DMS 273 (cell line): Measurements from ENCODE around the gene SULT1E1.

Experiments
- DNase-seq: peaks from one replicate; lab custom pipeline; 2025; ENCODE audit not compliant: unreplicated experiment; lab: John Stamatoyannopoulos, UW

The SULT1E1 gene

GRCh38 chr4:69800599-69800998 lies 59.3 kb downstream of the SULT1E1 start:
- no peak for DNase-seq

DNA sequence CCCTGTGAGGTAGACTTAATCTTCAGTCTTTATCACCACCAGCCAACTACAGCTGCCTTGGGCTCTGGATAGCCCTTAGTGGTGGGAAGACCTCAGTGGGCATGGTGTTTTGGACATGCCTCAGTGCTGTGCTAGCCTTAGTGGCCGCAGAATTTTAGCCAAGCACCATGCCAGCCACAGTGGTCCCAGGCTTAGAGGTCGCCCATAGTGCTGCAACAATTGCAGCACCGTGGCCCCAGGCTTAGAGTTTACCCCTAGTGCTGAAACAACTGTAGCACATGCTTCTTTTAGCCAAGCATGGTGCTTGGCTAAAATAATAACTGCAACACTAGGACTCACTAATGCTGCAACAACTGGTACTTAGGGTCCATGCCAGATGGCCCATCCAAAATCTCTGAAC lies 60.6 kb downstream of the SULT1E1 start:
- DNase-seq = no peak

GRCh38 chr4:69793732-69794131 lies 66.2 kb downstream of the SULT1E1 start:
- DNase-seq = no peak
